IPS-NIHi7 (cell line): ENCODE results near the gene GLCE.
"Not testable (repeated sequence)": the region's sequence is repeated elsewhere in the genome, so short reads cannot be mapped to it uniquely, and the experiment has no call there.

Experiments
- DNase-seq: peaks from one replicate; pipeline ENCODE4 v3.0.0; 2012; ENCODE audit warnings: mixed read lengths; ENCODE audit errors: extremely low spot score

Gene GLCE

GRCh38 chr15:69298697-69299441 is 138.4 kb downstream of the GLCE start, which contains the start of gene PAQR5:
TSS of gene PAQR5 (plus strand) at chr15:69298912. CDS start at chr15:69360081, 61,169 bp downstream.
- peak; percentile 77 for DNase-seq

GRCh38 chr15:69299451-69299886 is 139.0 kb downstream of the GLCE start:
- no peak for DNase-seq

GRCh38 chr15:69299943-69300588 is 139.6 kb downstream of the GLCE start:
- peak; percentile 64 for DNase-seq

GRCh38 chr15:69301101-69301500 is 140.7 kb downstream of the GLCE start:
- not testable (repeated sequence) for DNase-seq

- DNase-seq: not testable (repeated sequence)
Measured at GRCh38 chr15:69302087-69302486, 141.7 kb downstream of the GLCE start.

GRCh38 chr15:69302929-69303328 is 142.5 kb downstream of the GLCE start:
- DNase-seq: no peak

GRCh38 chr15:69303337-69304181 is 143.1 kb downstream of the GLCE start:
- DNase-seq: peak; percentile 67

- DNase-seq: no peak
Measured at GRCh38 chr15:69304182-69304545, 143.7 kb downstream of the GLCE start.

- peak; percentile 53 for DNase-seq
Measured at GRCh38 chr15:69305204-69305931, 144.9 kb downstream of the GLCE start.

GRCh38 chr15:69305933-69306568 is 145.6 kb downstream of the GLCE start:
- no peak for DNase-seq

- DNase-seq: no peak
Measured at GRCh38 chr15:69307939-69308338, 147.5 kb downstream of the GLCE start.

GRCh38 chr15:69308949-69309348 is 148.5 kb downstream of the GLCE start:
- DNase-seq: no peak

- DNase-seq: no peak
Measured at GRCh38 chr15:69311319-69311721, 150.9 kb downstream of the GLCE start.

- no peak for DNase-seq
Measured at GRCh38 chr15:69313432-69314000, 153.1 kb downstream of the GLCE start.

- no peak for DNase-seq
Measured at GRCh38 chr15:69314131-69314530, 153.7 kb downstream of the GLCE start.

- DNase-seq: no peak
Measured at GRCh38 chr15:69314736-69315135, 154.3 kb downstream of the GLCE start.

- DNase-seq: no peak
Measured at GRCh38 chr15:69315402-69316110, 155.1 kb downstream of the GLCE start.

- no peak for DNase-seq
Measured at GRCh38 chr15:69316291-69316690, 155.9 kb downstream of the GLCE start.

- no peak for DNase-seq
Measured at GRCh38 chr15:69317392-69317841, 157.0 kb downstream of the GLCE start.

GRCh38 chr15:69318033-69318432 is 157.6 kb downstream of the GLCE start:
- no peak for DNase-seq
